OCI-LY1 (cell line): ENCODE data around the gene PEX6.

Source experiments
- H2AFZ ChIP-seq: fragments of 200-600 bp; sonication (generic), shearing (Covaris generic); 2 replicates; pipeline ENCODE4 v1.6.0; 2014; ENCODE audit warnings: antibody characterized with exemption, mild to moderate bottlenecking, low read length
- H3F3A ChIP-seq: fragments of 200-600 bp; sonication (generic), shearing (Covaris generic); 2 replicates; pipeline ENCODE4 v1.6.0; 2014; ENCODE audit warnings: mild to moderate bottlenecking, antibody characterized with exemption, low read length, moderate library complexity; ENCODE audit not compliant: insufficient read depth
- H3K27ac ChIP-seq: fragments of 200-600 bp; sonication (generic); 2 replicates; pipeline ENCODE4 v1.5.1; 2014; ENCODE audit warnings: low read length, mixed run types, mild to moderate bottlenecking, low read depth; ENCODE audit not compliant: poor library complexity, severe bottlenecking
- H3K27me3 ChIP-seq: fragments of 200-600 bp; sonication (generic); 2 replicates; pipeline ENCODE4 v1.6.0; 2014; ENCODE audit warnings: antibody characterized with exemption, mild to moderate bottlenecking, low read length, moderate library complexity; ENCODE audit not compliant: insufficient read depth
- H3K36me3 ChIP-seq: fragments of 200-600 bp; sonication (generic); 2 replicates; pipeline ENCODE4 v1.6.1; 2014; ENCODE audit warnings: mild to moderate bottlenecking, antibody characterized with exemption, low read length, moderate library complexity, mixed read lengths; ENCODE audit not compliant: insufficient read depth
- H3K4me1 ChIP-seq: fragments of 200-600 bp; sonication (generic); 2 replicates; pipeline ENCODE4 v1.5.1; 2014; ENCODE audit warnings: mild to moderate bottlenecking, low read length, moderate library complexity; ENCODE audit not compliant: insufficient read depth, severe bottlenecking
- H3K4me2 ChIP-seq: fragments of 200-600 bp; sonication (generic), shearing (Covaris generic); 2 replicates; pipeline ENCODE4 v1.6.1; 2014; ENCODE audit warnings: low read length
- H3K4me3 ChIP-seq: fragments of 200-600 bp; sonication (generic); 2 replicates; pipeline ENCODE4 v1.5.1; 2014; ENCODE audit warnings: low read length, low read depth, mild to moderate bottlenecking, mixed read lengths; ENCODE audit not compliant: poor library complexity, severe bottlenecking
- H3K79me2 ChIP-seq: fragments of 200-600 bp; shearing (Covaris generic); 2 replicates; pipeline ENCODE4 v1.6.1; 2016; ENCODE audit warnings: mixed run types, low read length, mixed read lengths; ENCODE audit not compliant: insufficient read depth
- H3K9ac ChIP-seq: fragments of 200-600 bp; sonication (generic), shearing (Covaris generic); 2 replicates; pipeline ENCODE4 v1.6.1; 2014; ENCODE audit warnings: mild to moderate bottlenecking, low read length, mixed read lengths
- H3K9me2 ChIP-seq: fragments of 200-600 bp; sonication (generic), shearing (Covaris generic); 2 replicates; pipeline ENCODE4 v1.6.1; 2014; ENCODE audit warnings: low read depth, mild to moderate bottlenecking, low read length, mixed read lengths
- H3K9me3 ChIP-seq: fragments of 200-600 bp; shearing (Covaris generic); 2 replicates; pipeline ENCODE4 v1.6.1; 2014; ENCODE audit warnings: low read length, mixed read lengths
- H4K20me1 ChIP-seq: fragments of 200-600 bp; sonication (generic), shearing (Covaris generic); 2 replicates; pipeline ENCODE4 v1.6.0; 2016; ENCODE audit warnings: mild to moderate bottlenecking, low read length; ENCODE audit not compliant: insufficient read depth
- CTCF ChIP-seq: fragments of 200-600 bp; sonication (generic), shearing (Covaris generic); IDR thresholded peaks from 2 replicates; pipeline ENCODE4 v1.5.1; 2017; ENCODE audit warnings: mild to moderate bottlenecking, antibody characterized with exemption, low read length, moderate library complexity, mixed read lengths
- EZH2 ChIP-seq: fragments of 200-600 bp; sonication (generic), shearing (Covaris generic); IDR thresholded peaks from 2 replicates; pipeline ENCODE4 v1.8.0; 2017; ENCODE audit warnings: borderline replicate concordance, mixed run types, mild to moderate bottlenecking, antibody characterized with exemption, low read length, moderate library complexity, mixed read lengths

The PEX6 gene

GRCh38 chr6:43007126-43007525 is 28.1 kb upstream of the PEX6 start:
- Histone ChIP-seq H3K9me3 (no peaks in the 10 kb centered on the region), H3K4me3 (no peak overlapping the region), H2AFZ (no peak overlapping the region), H3K9ac (no peak overlapping the region), H3K9me2 (no peaks in the 10 kb centered on the region), H3K27me3 (no peaks in the 10 kb centered on the region), H3K27ac (no peak overlapping the region), H3F3A (no peaks in the 10 kb centered on the region), H3K79me2 (no peaks in the 10 kb centered on the region), H3K4me1 (peaks cover under 1% of the 10 kb centered on the region), H3K4me2 (no peak overlapping the region), H4K20me1 (no peaks in the 10 kb centered on the region), H3K36me3 (peaks cover 62% of the 10 kb centered on the region)
- TF ChIP-seq EZH2 (no peak), CTCF (no peak)

- H3K36me3 ChIP-seq = peaks cover 56% of the 10 kb centered on the region
- H3K4me1 ChIP-seq = no peaks in the 10 kb centered on the region
- no peaks in the 10 kb centered on the region for H3K27me3 ChIP-seq
- no peak overlapping the region for H3K4me3 ChIP-seq
- H3K9me3 ChIP-seq = no peaks in the 10 kb centered on the region
- no peak for TF ChIP-seq CTCF
- TF ChIP-seq EZH2 = no peak
- H3K9me2 ChIP-seq = no peaks in the 10 kb centered on the region
- H3F3A ChIP-seq = no peaks in the 10 kb centered on the region
- no peak overlapping the region for H3K4me2 ChIP-seq
- no peak overlapping the region for H2AFZ ChIP-seq
- H3K27ac ChIP-seq = no peak overlapping the region
- no peak overlapping the region for H3K9ac ChIP-seq
- no peaks in the 10 kb centered on the region for H4K20me1 ChIP-seq
- no peaks in the 10 kb centered on the region for H3K79me2 ChIP-seq
Measured at GRCh38 chr6:43006251-43006650, 27.3 kb upstream of the PEX6 start.

GRCh38 chr6:43005844-43006243 is 26.9 kb upstream of the PEX6 start:
- no peaks in the 10 kb centered on the region for H4K20me1 ChIP-seq
- H3K9me2 ChIP-seq = no peaks in the 10 kb centered on the region
- H3K4me2 ChIP-seq = no peak overlapping the region
- no peak overlapping the region for H2AFZ ChIP-seq
- peaks cover 55% of the 10 kb centered on the region for H3K36me3 ChIP-seq
- no peaks in the 10 kb centered on the region for H3K9me3 ChIP-seq
- H3K4me1 ChIP-seq = no peaks in the 10 kb centered on the region
- H3K9ac ChIP-seq = no peak overlapping the region
- H3K27me3 ChIP-seq = no peaks in the 10 kb centered on the region
- no peak overlapping the region for H3K27ac ChIP-seq
- no peaks in the 10 kb centered on the region for H3K79me2 ChIP-seq
- H3F3A ChIP-seq = no peaks in the 10 kb centered on the region
- H3K4me3 ChIP-seq = no peak overlapping the region
- TF ChIP-seq EZH2 (no peak), CTCF (no peak)
